SK-N-SH (cell line): ENCODE measurements around the gene RNF19B. TPM values are rescaled to one million over a fixed set of nuclear protein-coding genes. Genes with fewer than 3 reads are reported as not detected.

Experiments used
- CTCF ChIA-PET: fragments of 300-600, 350-600 bp; formaldehyde crosslinking; extraction: SDS; loops from one replicate; lab custom pipeline; 2021; lab: Yijun Ruan, JAX
- POLR2A ChIA-PET: fragments of 350-600 bp; sonication (Branson Sonifier 250); formaldehyde crosslinking; extraction: SDS; loops from one replicate; lab custom pipeline; 2020; ENCODE audit warnings: antibody characterized with exemption, inconsistent platforms; lab: Yijun Ruan, JAX
- DNase-seq: peaks from one replicate; pipeline ENCODE4 v3.0.0; 2012
- H2AFZ ChIP-seq: fragments of 200-600 bp; sonication (generic); 2 replicates; pipeline ENCODE4 v1.8.1; 2016; ENCODE audit warnings: antibody characterized with exemption, mild to moderate bottlenecking, low read depth
- H3F3A ChIP-seq: fragments of 200-600 bp; sonication (generic); replicated peaks from 2 replicates; pipeline ENCODE3; 2016; ENCODE audit warnings: antibody characterized with exemption, mild to moderate bottlenecking; ENCODE audit not compliant: insufficient read depth
- H3K27ac ChIP-seq, 2 experiments: fragments of 200-500 bp in 1 of 2; fragments of 200-600 bp in 1 of 2; sonication (Bioruptor generic) in 1 of 2; sonication (generic), shearing (Covaris generic) in 1 of 2; 2 replicates each; pipeline versions ENCODE4 v1.5.1 to v1.6.1; 2014 to 2016; ENCODE audit warnings: low read depth in 2 of 2, inconsistent platforms in 1 of 2, low read length in 1 of 2, mild to moderate bottlenecking in 1 of 2, mixed read lengths in 1 of 2
- H3K27me3 ChIP-seq: fragments of 200-600 bp; sonication (generic), shearing (Covaris generic); 2 replicates; pipeline ENCODE4 v1.6.1; 2016; ENCODE audit warnings: mixed run types; ENCODE audit not compliant: insufficient read depth
- H3K36me3 ChIP-seq, 2 experiments: fragments of 200-500 bp in 1 of 2; fragments of 200-600 bp in 1 of 2; sonication (Bioruptor generic) in 1 of 2; sonication (generic) in 1 of 2; replicated peaks in 1 of 2; 2 replicates each; pipeline versions ENCODE3 to v1.5.1; 2014 to 2016; ENCODE audit warnings: low read length in 1 of 2, mild to moderate bottlenecking in 1 of 2; ENCODE audit not compliant: insufficient read depth in 2 of 2, control insufficient read depth in 1 of 2
- H3K4me1 ChIP-seq, 2 experiments: fragments of 200-500 bp in 1 of 2; fragments of 200-600 bp in 1 of 2; sonication (Bioruptor generic) in 1 of 2; sonication (generic), shearing (Covaris generic) in 1 of 2; 2 replicates each; pipeline versions ENCODE4 v1.5.1 to v1.6.1; 2014 to 2016; ENCODE audit warnings: low read depth in 1 of 2, low read length in 1 of 2, mixed run types in 1 of 2; ENCODE audit not compliant: insufficient read depth in 2 of 2, control insufficient read depth in 1 of 2
- H3K4me2 ChIP-seq: fragments of 200-600 bp; sonication (generic), shearing (Covaris generic); 2 replicates; pipeline ENCODE4 v1.6.1; 2017; ENCODE audit warnings: mixed run types
- H3K4me3 ChIP-seq, 2 experiments: fragments of 200-500 bp in 1 of 2; fragments of 200-600 bp in 1 of 2; sonication (Bioruptor generic) in 1 of 2; sonication (generic), shearing (Covaris generic) in 1 of 2; 2 replicates each; pipeline versions ENCODE4 v1.5.1 to v1.8.1; 2014 to 2016; ENCODE audit warnings: low read depth in 2 of 2, inconsistent platforms in 1 of 2, low read length in 1 of 2, mild to moderate bottlenecking in 1 of 2, mixed read lengths in 1 of 2, moderate library complexity in 1 of 2
- H3K79me2 ChIP-seq: fragments of 200-600 bp; sonication (generic); 2 replicates; pipeline ENCODE4 v1.8.1; 2017; ENCODE audit warnings: mild to moderate bottlenecking; ENCODE audit not compliant: insufficient read depth
- H3K9ac ChIP-seq: fragments of 200-600 bp; sonication (generic); 2 replicates; pipeline ENCODE4 v1.6.1; 2017; ENCODE audit warnings: mixed run types
- H3K9me2 ChIP-seq: fragments of 200-600 bp; sonication (generic); 2 replicates; pipeline ENCODE4 v1.6.1; 2017; ENCODE audit warnings: mixed run types
- H3K9me3 ChIP-seq: fragments of 200-600 bp; sonication (generic); 2 replicates; pipeline ENCODE4 v1.6.1; 2017; ENCODE audit warnings: mixed run types, mild to moderate bottlenecking, moderate library complexity
- H4K20me1 ChIP-seq: fragments of 200-600 bp; sonication (generic); 2 replicates; pipeline ENCODE4 v1.6.1; 2017; ENCODE audit warnings: mild to moderate bottlenecking, mixed run types; ENCODE audit not compliant: insufficient read depth
- EP300 ChIP-seq, 2 experiments: IDR thresholded peaks; 2 replicates each; pipeline versions ENCODE4 v1.4.0 to v1.6.1; 2012; ENCODE audit warnings: borderline replicate concordance in 1 of 2, low read depth in 1 of 2, low read length in 1 of 2
- EZH2phosphoT487 ChIP-seq: fragments of 200-600 bp; sonication (generic); IDR thresholded peaks from 2 replicates; pipeline ENCODE4 v1.6.1; 2017; ENCODE audit warnings: low read depth, mixed run types, mild to moderate bottlenecking, antibody characterized with exemption, moderate library complexity, borderline replicate concordance
- GABPA ChIP-seq: IDR thresholded peaks from 2 replicates; pipeline ENCODE4 v1.4.0; 2012; ENCODE audit warnings: low read depth, mild to moderate bottlenecking
- GATA2 ChIP-seq: sonication (generic); formaldehyde crosslinking; IDR thresholded peaks from 2 replicates; pipeline ENCODE4 v1.5.0; 2020; ENCODE audit warnings: mild to moderate bottlenecking, missing genetic modification reagents
- MEF2A ChIP-seq: IDR thresholded peaks from 2 replicates; pipeline ENCODE4 v1.4.0; 2012; ENCODE audit warnings: low read depth, borderline replicate concordance
- MXI1 ChIP-seq: IDR thresholded peaks from 2 replicates; pipeline ENCODE4 v1.6.1; 2012; ENCODE audit warnings: mild to moderate bottlenecking, low read depth, low read length, improper control_type of control experiment
- NRF1 ChIP-seq: IDR thresholded peaks from 2 replicates; pipeline ENCODE4 v1.6.1; 2012; ENCODE audit warnings: low read depth, mild to moderate bottlenecking, low read length
- RAD21 ChIP-seq: IDR thresholded peaks from 2 replicates; pipeline ENCODE4 v1.6.1; 2012; ENCODE audit warnings: mild to moderate bottlenecking, low read length
- RFX5 ChIP-seq: IDR thresholded peaks from 2 replicates; pipeline ENCODE4 v1.6.1; 2012; ENCODE audit warnings: mild to moderate bottlenecking, improper control_type of control experiment, low read length
- SIN3A ChIP-seq: IDR thresholded peaks from 2 replicates; pipeline ENCODE4 v1.6.1; 2012; ENCODE audit warnings: low read depth, mild to moderate bottlenecking, low read length, moderate library complexity, borderline replicate concordance
- TCF12 ChIP-seq: IDR thresholded peaks from 2 replicates; pipeline ENCODE4 v1.4.0; 2012
- WGBS: methylation state at CpG from one replicate; pipeline ENCODE4 v1.1.6; 2017; ENCODE audit warnings: low lambda C conversion rate; 5-methylcytosine and 5-hydroxymethylcytosine counted together
- polyA plus RNA-seq, 3 experiments: library from polyadenylated mRNA; depleted of rRNA; stranded (reverse); fragments of >200 nt; gene quantifications; 2 replicates each; pipeline ENCODE4 v1.2.3, GENCODE V29; 2012
- TF ChIP-seq, protein P1 (sequence below): IDR thresholded peaks from 2 replicates; pipeline ENCODE4 v1.4.0; 2012; ENCODE audit warnings: low read depth, borderline replicate concordance
- TF ChIP-seq, protein P2 (sequence below): IDR thresholded peaks from 2 replicates; pipeline ENCODE4 v1.6.1; 2012; ENCODE audit warnings: mild to moderate bottlenecking, low read depth, low read length, moderate library complexity
- TF ChIP-seq, protein P3 (sequence below): IDR thresholded peaks from 2 replicates; pipeline ENCODE4; 2012
- TF ChIP-seq, protein P4 (sequence below): fragments of 150-350 bp; IDR thresholded peaks from 2 replicates; pipeline ENCODE4 v1.6.1; 2017; ENCODE audit warnings: antibody characterized with exemption, low read length, low read depth, borderline replicate concordance
- TF ChIP-seq, protein P5 (sequence below): fragments of 200-600 bp; sonication (generic); IDR thresholded peaks from 2 replicates; pipeline ENCODE4 v1.6.1; 2017; ENCODE audit warnings: antibody characterized with exemption, mild to moderate bottlenecking, moderate library complexity
- TF ChIP-seq, protein P6 (sequence below): IDR thresholded peaks from 2 replicates; pipeline ENCODE4 v1.4.0; 2012; ENCODE audit warnings: low read depth, borderline replicate concordance
- TF ChIP-seq, protein P7 (sequence below): fragments of 150-350 bp; IDR thresholded peaks from 2 replicates; pipeline ENCODE4 v1.6.1; 2016; ENCODE audit warnings: mild to moderate bottlenecking, low read depth, low read length
- TF ChIP-seq, protein P8 (sequence below): IDR thresholded peaks from 2 replicates; pipeline ENCODE4 v1.4.0; 2012; ENCODE audit warnings: low read depth

Gene RNF19B
- polyA plus RNA-seq, 1 of the 3 experiments (the other 2 are of a cell fraction), result 20.1 TPM

DNA sequence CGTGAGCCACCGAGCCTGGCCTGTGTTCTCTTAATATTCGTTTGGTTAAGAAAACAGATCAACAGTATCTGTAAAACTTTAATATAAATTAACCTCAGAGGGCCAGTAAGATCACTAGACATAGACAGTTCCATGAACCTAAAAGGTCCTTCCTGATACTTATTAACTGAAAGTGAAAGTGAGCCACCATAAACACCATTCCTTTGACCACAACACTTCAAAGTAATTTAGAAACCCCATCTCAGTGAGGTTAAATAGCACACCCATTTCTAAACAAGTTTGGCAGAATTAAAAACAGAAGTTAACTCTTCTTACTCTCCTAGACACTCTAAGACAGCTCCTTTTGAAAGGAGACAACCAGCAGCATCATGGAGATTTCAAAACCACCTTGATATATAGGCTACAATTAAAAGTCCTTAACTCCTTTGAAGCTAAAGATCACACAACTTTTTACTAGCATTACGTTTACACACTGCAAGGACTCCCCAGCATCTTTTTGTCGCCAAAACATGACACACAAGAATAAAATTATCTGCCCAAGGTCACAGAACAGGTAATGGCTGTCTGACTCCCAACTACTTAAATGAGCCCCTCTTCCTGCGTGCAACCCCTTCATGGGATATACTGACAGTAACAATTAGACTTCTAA is 2.2 kb downstream of the RNF19B start:
- H3F3A ChIP-seq, result no peaks in the 10 kb centered on the region
- no peaks in the 10 kb centered on the region for H3K27me3 ChIP-seq
- H2AFZ ChIP-seq, result no peak overlapping the region
- no peaks in the 10 kb centered on the region for H3K9me3 ChIP-seq
- WGBS, result 82% methylated on average over 6 of the region's 6 CpGs
- no peak for TF ChIP-seq RAD21
- TF ChIP-seq, protein P1, sequence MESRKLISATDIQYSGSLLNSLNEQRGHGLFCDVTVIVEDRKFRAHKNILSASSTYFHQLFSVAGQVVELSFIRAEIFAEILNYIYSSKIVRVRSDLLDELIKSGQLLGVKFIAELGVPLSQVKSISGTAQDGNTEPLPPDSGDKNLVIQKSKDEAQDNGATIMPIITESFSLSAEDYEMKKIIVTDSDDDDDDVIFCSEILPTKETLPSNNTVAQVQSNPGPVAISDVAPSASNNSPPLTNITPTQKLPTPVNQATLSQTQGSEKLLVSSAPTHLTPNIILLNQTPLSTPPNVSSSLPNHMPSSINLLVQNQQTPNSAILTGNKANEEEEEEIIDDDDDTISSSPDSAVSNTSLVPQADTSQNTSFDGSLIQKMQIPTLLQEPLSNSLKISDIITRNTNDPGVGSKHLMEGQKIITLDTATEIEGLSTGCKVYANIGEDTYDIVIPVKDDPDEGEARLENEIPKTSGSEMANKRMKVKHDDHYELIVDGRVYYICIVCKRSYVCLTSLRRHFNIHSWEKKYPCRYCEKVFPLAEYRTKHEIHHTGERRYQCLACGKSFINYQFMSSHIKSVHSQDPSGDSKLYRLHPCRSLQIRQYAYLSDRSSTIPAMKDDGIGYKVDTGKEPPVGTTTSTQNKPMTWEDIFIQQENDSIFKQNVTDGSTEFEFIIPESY, result no peak
- TF ChIP-seq, protein P2, sequence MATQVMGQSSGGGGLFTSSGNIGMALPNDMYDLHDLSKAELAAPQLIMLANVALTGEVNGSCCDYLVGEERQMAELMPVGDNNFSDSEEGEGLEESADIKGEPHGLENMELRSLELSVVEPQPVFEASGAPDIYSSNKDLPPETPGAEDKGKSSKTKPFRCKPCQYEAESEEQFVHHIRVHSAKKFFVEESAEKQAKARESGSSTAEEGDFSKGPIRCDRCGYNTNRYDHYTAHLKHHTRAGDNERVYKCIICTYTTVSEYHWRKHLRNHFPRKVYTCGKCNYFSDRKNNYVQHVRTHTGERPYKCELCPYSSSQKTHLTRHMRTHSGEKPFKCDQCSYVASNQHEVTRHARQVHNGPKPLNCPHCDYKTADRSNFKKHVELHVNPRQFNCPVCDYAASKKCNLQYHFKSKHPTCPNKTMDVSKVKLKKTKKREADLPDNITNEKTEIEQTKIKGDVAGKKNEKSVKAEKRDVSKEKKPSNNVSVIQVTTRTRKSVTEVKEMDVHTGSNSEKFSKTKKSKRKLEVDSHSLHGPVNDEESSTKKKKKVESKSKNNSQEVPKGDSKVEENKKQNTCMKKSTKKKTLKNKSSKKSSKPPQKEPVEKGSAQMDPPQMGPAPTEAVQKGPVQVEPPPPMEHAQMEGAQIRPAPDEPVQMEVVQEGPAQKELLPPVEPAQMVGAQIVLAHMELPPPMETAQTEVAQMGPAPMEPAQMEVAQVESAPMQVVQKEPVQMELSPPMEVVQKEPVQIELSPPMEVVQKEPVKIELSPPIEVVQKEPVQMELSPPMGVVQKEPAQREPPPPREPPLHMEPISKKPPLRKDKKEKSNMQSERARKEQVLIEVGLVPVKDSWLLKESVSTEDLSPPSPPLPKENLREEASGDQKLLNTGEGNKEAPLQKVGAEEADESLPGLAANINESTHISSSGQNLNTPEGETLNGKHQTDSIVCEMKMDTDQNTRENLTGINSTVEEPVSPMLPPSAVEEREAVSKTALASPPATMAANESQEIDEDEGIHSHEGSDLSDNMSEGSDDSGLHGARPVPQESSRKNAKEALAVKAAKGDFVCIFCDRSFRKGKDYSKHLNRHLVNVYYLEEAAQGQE, result no peak
- TF ChIP-seq, protein P3, sequence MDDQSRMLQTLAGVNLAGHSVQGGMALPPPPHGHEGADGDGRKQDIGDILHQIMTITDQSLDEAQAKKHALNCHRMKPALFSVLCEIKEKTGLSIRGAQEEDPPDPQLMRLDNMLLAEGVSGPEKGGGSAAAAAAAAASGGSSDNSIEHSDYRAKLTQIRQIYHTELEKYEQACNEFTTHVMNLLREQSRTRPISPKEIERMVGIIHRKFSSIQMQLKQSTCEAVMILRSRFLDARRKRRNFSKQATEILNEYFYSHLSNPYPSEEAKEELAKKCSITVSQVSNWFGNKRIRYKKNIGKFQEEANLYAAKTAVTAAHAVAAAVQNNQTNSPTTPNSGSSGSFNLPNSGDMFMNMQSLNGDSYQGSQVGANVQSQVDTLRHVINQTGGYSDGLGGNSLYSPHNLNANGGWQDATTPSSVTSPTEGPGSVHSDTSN, result no peak
- no peak for TF ChIP-seq TCF12
- no peak for TF ChIP-seq EZH2phosphoT487
- no peak for TF ChIP-seq EP300 (IDR thresholded peaks at IDR 0.05; ENCODE audit: borderline replicate concordance in 1 of 2, low read depth in 1 of 2, low read length in 1 of 2)
- TF ChIP-seq, protein P4, sequence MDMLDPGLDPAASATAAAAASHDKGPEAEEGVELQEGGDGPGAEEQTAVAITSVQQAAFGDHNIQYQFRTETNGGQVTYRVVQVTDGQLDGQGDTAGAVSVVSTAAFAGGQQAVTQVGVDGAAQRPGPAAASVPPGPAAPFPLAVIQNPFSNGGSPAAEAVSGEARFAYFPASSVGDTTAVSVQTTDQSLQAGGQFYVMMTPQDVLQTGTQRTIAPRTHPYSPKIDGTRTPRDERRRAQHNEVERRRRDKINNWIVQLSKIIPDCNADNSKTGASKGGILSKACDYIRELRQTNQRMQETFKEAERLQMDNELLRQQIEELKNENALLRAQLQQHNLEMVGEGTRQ, result no peak
- no peak for TF ChIP-seq MEF2A
- no peak for TF ChIP-seq SIN3A
- TF ChIP-seq, protein P5, sequence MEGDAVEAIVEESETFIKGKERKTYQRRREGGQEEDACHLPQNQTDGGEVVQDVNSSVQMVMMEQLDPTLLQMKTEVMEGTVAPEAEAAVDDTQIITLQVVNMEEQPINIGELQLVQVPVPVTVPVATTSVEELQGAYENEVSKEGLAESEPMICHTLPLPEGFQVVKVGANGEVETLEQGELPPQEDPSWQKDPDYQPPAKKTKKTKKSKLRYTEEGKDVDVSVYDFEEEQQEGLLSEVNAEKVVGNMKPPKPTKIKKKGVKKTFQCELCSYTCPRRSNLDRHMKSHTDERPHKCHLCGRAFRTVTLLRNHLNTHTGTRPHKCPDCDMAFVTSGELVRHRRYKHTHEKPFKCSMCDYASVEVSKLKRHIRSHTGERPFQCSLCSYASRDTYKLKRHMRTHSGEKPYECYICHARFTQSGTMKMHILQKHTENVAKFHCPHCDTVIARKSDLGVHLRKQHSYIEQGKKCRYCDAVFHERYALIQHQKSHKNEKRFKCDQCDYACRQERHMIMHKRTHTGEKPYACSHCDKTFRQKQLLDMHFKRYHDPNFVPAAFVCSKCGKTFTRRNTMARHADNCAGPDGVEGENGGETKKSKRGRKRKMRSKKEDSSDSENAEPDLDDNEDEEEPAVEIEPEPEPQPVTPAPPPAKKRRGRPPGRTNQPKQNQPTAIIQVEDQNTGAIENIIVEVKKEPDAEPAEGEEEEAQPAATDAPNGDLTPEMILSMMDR, result no peak
- no peak for TF ChIP-seq NRF1
- TF ChIP-seq, protein P6, sequence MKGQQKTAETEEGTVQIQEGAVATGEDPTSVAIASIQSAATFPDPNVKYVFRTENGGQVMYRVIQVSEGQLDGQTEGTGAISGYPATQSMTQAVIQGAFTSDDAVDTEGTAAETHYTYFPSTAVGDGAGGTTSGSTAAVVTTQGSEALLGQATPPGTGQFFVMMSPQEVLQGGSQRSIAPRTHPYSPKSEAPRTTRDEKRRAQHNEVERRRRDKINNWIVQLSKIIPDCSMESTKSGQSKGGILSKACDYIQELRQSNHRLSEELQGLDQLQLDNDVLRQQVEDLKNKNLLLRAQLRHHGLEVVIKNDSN, result no peak
- TF ChIP-seq RFX5, result no peak
- TF ChIP-seq, protein P7, sequence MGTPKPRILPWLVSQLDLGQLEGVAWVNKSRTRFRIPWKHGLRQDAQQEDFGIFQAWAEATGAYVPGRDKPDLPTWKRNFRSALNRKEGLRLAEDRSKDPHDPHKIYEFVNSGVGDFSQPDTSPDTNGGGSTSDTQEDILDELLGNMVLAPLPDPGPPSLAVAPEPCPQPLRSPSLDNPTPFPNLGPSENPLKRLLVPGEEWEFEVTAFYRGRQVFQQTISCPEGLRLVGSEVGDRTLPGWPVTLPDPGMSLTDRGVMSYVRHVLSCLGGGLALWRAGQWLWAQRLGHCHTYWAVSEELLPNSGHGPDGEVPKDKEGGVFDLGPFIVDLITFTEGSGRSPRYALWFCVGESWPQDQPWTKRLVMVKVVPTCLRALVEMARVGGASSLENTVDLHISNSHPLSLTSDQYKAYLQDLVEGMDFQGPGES, result no peak
- TF ChIP-seq GATA2, result no peak
- TF ChIP-seq, protein P8, sequence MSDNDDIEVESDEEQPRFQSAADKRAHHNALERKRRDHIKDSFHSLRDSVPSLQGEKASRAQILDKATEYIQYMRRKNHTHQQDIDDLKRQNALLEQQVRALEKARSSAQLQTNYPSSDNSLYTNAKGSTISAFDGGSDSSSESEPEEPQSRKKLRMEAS, result no peak
- TF ChIP-seq MXI1, result no peak
- TF ChIP-seq GABPA, result no peak
- peaks cover 66% of the 10 kb centered on the region for H3K79me2 ChIP-seq
- H3K4me3 ChIP-seq, result peak overlapping the region; percentile 77 to 98
- H3K36me3 ChIP-seq, result no peaks in the 10 kb centered on the region
- ChIA-PET POLR2A (no interaction called here), CTCF (interaction anchor here (1.0 to 1.7 kb wide), 3 partner anchors 10 to 43 kb away, joined by 3 to 4 read pairs (median 4); no protein-coding TSS in a partner anchor)
- H3K9me2 ChIP-seq, result no peaks in the 10 kb centered on the region
- H3K9ac ChIP-seq, result peak overlapping the region; percentile 77; the same call in 1 of the 2 replicates
- H4K20me1 ChIP-seq, result peaks cover 53% of the 10 kb centered on the region
- peak overlapping the region; percentile 95 for H3K4me2 ChIP-seq
- peaks cover 6 to 12% of the 10 kb centered on the region in 2 experiments; a peak in 2 of 4 replicates for H3K4me1 ChIP-seq
- H3K27ac ChIP-seq, result no peak overlapping the region
- DNase-seq, result no peak
